Measurements from ENCODE around the gene FHOD3. TPM values are rescaled to one million over a fixed set of nuclear protein-coding genes. Genes with fewer than 3 reads are reported as not detected.

The FHOD3 gene
- total and polyA plus RNA-seq, 2 of the 8 experiments (the other 6 are each of a cell fraction or from before 2014, with no cell fraction given) = 9.7 to 10.5 TPM

GRCh38 chr18:36349552-36349951, 52.0 kb downstream of the FHOD3 start:
- Histone ChIP-seq H4K8ac (ENCODE audit: extremely low read depth, insufficient read depth, low read length) (no peak overlapping the region), H2BK20ac (ENCODE audit: low read length) (no peak overlapping the region), H3K56ac (replicated peaks; ENCODE audit: insufficient read length, low read depth, low read length) (no peak overlapping the region), H3K27me3 (replicated peaks in 1 of 4; ENCODE audit: control insufficient read depth in 3 of 4, extremely low read depth in 1 of 4, insufficient read depth in 3 of 4, low read length in 3 of 4) (no peaks in the 10 kb centered on the region; a peak in 1 of 7 replicates), H3K79me1 (ENCODE audit: low read depth, low read length) (no peaks in the 10 kb centered on the region), H2BK15ac (ENCODE audit: low read length) (no peak overlapping the region), H4K20me1 (replicated peaks in 1 of 2; ENCODE audit: control insufficient read depth in 1 of 2, insufficient read depth in 2 of 2, low read length in 2 of 2) (no peaks in the 10 kb centered on the region), H3K4me3 (ENCODE audit: extremely low read depth in 1 of 4, insufficient read depth in 2 of 4, low read depth in 3 of 4, low read length in 4 of 4) (no peak overlapping the region), H3K18ac (ENCODE audit: extremely low read depth, low read length) (no peak overlapping the region), H3K79me2 (ENCODE audit: control insufficient read depth in 1 of 2, insufficient read depth in 2 of 2, low read length in 2 of 2) (no peaks in the 10 kb centered on the region), H3K4ac (replicated peaks; ENCODE audit: insufficient read length, low read depth, low read length) (no peak overlapping the region), H2BK5ac (ENCODE audit: low read depth, low read length) (no peak overlapping the region), H3K23me2 (ENCODE audit: low read depth, low read length) (no peaks in the 10 kb centered on the region; the same call in 1 of the 2 replicates), H3K4me1 (replicated peaks in 1 of 4; ENCODE audit: control insufficient read depth in 3 of 4, insufficient read depth in 4 of 4, low read length in 3 of 4) (peaks cover 0 to 15% (median 12%) of the 10 kb centered on the region in 4 experiments; a peak in 6 of 7 replicates), H3K36me3 (ENCODE audit: control insufficient read depth in 2 of 4, insufficient read depth in 4 of 4, low read length in 3 of 4) (no peaks in the 10 kb centered on the region), H2AK5ac (ENCODE audit: low read depth, low read length) (no peak overlapping the region), H3K4me2 (ENCODE audit: insufficient read depth in 1 of 2, low read depth in 2 of 2, low read length in 2 of 2) (no peak overlapping the region), H3K9ac (replicated peaks in 1 of 4; ENCODE audit: extremely low read depth in 1 of 4, low read depth in 3 of 4, low read length in 3 of 4) (no peak overlapping the region), H3K14ac (ENCODE audit: insufficient read length) (no peak overlapping the region), H3K27ac (ENCODE audit: low read depth, low read length) (no peak overlapping the region), H3K9me3 (ENCODE audit: insufficient read depth in 2 of 2, low read depth in 1 of 2, low read length in 1 of 2) (no peaks in the 10 kb centered on the region), H4K5ac (ENCODE audit: insufficient read length, low read depth, low read length) (no peak overlapping the region), H4K91ac (replicated peaks; ENCODE audit: insufficient read length, low read length) (no peak overlapping the region), H2BK120ac (replicated peaks; ENCODE audit: low read depth, low read length) (no peak overlapping the region), H2AFZ (ENCODE audit: low read length) (no peak overlapping the region), H2BK12ac (ENCODE audit: low read depth, low read length) (no peak overlapping the region), H3K23ac (ENCODE audit: insufficient read length) (no peak overlapping the region)
- DNase-seq (ENCODE audit: low read depth in 1 of 2, low spot score in 2 of 2) (no peak), FAIRE-seq (no peak)
- WGBS, 2 experiments (ENCODE audit: extremely low coverage in 1 of 2, insufficient coverage in 1 of 2, insufficient read length in 1 of 2, insufficient replicate concordance in 2 of 2, low coverage in 1 of 2, low lambda C conversion rate in 2 of 2, missing lambda C conversion rate in 1 of 2) = 89% methylated on average over 6 of the region's 6 CpGs; no CpG with 5 or more reads in 1 of the 2 experiments
- ChIA-PET CTCF (ENCODE audit: partially characterized antibody) (no interaction called here), POLR2A (ENCODE audit: partially characterized antibody) (no interaction called here)
- TF ChIP-seq TAF7 (optimal IDR thresholded peaks at IDR 0.05; ENCODE audit: borderline replicate concordance, low read depth, low read length) (no peak), GTF2F1 (IDR thresholded peaks at IDR 0.05; ENCODE audit: borderline replicate concordance, low read depth, low read length) (no peak), TAF1 (IDR thresholded peaks at IDR 0.05; ENCODE audit: low read depth, low read length) (no peak), CTBP2 (IDR thresholded peaks at IDR 0.05; ENCODE audit: borderline replicate concordance, insufficient read depth, insufficient read length, low read length) (no peak), KDM5A (IDR thresholded peaks at IDR 0.05; ENCODE audit: low read length) (no peak), CTCF (IDR thresholded peaks at IDR 0.05; ENCODE audit: control extremely low read depth in 1 of 3, insufficient read depth in 1 of 3, low read depth in 1 of 3, low read length in 3 of 3) (no peak), MAX (IDR thresholded peaks at IDR 0.05) (no peak), SUZ12 (IDR thresholded peaks at IDR 0.05; ENCODE audit: low read length) (no peak), SIRT6 (IDR thresholded peaks at IDR 0.05; ENCODE audit: low read length) (no peak), ATF2 (IDR thresholded peaks at IDR 0.05; ENCODE audit: low read length) (no peak)
